Measurements from ENCODE around the gene CTPS1.

GRCh38 chr1:41021526-41022308 is 42.2 kb downstream of the CTPS1 start, which contains the start of gene SLFNL1:
- TF ChIP-seq, protein P1, sequence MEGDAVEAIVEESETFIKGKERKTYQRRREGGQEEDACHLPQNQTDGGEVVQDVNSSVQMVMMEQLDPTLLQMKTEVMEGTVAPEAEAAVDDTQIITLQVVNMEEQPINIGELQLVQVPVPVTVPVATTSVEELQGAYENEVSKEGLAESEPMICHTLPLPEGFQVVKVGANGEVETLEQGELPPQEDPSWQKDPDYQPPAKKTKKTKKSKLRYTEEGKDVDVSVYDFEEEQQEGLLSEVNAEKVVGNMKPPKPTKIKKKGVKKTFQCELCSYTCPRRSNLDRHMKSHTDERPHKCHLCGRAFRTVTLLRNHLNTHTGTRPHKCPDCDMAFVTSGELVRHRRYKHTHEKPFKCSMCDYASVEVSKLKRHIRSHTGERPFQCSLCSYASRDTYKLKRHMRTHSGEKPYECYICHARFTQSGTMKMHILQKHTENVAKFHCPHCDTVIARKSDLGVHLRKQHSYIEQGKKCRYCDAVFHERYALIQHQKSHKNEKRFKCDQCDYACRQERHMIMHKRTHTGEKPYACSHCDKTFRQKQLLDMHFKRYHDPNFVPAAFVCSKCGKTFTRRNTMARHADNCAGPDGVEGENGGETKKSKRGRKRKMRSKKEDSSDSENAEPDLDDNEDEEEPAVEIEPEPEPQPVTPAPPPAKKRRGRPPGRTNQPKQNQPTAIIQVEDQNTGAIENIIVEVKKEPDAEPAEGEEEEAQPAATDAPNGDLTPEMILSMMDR (IDR thresholded peaks at IDR 0.05; ENCODE audit: poor library complexity), result no peak
- no peak for TF ChIP-seq EZH2 (IDR thresholded peaks at IDR 0.05; ENCODE audit: borderline replicate concordance)

Measured in hepatocyte (in vitro differentiated cells).